ENCODE measurements around the gene ACAP3. TPM values are rescaled to one million over a fixed set of nuclear protein-coding genes. Genes with fewer than 3 reads are reported as not detected.

The ACAP3 gene
- total RNA-seq, 1 donor from 2014 or later, result 26.1 TPM

DNA sequence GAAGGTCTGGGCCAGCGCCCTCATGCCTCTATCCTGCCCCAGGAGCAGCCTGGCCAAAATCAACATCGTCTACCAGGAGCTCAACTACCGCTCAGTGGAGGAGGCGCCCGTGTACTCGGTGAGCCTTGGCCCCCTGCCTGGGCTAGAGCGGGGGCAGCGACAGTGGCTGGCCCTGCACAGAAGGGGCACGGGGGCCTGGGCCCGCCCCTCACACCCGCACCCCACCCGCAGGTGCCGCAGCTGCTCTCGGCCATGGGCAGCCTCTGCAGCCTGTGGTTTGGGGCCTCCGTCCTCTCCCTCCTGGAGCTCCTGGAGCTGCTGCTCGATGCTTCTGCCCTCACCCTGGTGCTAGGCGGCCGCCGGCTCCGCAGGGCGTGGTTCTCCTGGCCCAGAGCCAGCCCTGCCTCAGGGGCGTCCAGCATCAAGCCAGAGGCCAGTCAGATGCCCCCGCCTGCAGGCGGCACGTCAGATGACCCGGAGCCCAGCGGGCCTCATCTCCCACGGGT, 16.7 kb downstream of the ACAP3 start:
- POLR2A ChIA-PET, result interaction anchor here (1.0 to 1.4 kb wide), 6 partner anchors 169 to 307 kb away, joined by 3 to 11 read pairs (median 4); no protein-coding TSS in a partner anchor
- Mint-ChIP-seq H3K4me3 (no peak overlapping the region), H3K4me1 (peaks cover 10% of the 10 kb centered on the region), H3K27ac (no peak overlapping the region), H3K36me3 (ENCODE audit: low read depth) (no peaks in the 10 kb centered on the region), H3K9me3 (no peaks in the 10 kb centered on the region), H3K27me3 (peaks cover 2% of the 10 kb centered on the region)
- CTCF ChIA-PET, result interaction anchor here (0.7 to 3.2 kb wide), 18 partner anchors 12 to 309 kb away, joined by 3 to 71 read pairs (median 4); partner anchors contain the start of gene PERM1
- intact Hi-C loops (cut with micrococcal nuclease), result loop anchor here (1.0 to 5.0 kb wide), 2 partner anchors 84 to 169 kb away; partner anchors contain the start of gene TNFRSF18
- ATAC-seq (ENCODE audit: low read depth) (no peak), DNase-seq (no peak)
- TF ChIP-seq, protein P1, sequence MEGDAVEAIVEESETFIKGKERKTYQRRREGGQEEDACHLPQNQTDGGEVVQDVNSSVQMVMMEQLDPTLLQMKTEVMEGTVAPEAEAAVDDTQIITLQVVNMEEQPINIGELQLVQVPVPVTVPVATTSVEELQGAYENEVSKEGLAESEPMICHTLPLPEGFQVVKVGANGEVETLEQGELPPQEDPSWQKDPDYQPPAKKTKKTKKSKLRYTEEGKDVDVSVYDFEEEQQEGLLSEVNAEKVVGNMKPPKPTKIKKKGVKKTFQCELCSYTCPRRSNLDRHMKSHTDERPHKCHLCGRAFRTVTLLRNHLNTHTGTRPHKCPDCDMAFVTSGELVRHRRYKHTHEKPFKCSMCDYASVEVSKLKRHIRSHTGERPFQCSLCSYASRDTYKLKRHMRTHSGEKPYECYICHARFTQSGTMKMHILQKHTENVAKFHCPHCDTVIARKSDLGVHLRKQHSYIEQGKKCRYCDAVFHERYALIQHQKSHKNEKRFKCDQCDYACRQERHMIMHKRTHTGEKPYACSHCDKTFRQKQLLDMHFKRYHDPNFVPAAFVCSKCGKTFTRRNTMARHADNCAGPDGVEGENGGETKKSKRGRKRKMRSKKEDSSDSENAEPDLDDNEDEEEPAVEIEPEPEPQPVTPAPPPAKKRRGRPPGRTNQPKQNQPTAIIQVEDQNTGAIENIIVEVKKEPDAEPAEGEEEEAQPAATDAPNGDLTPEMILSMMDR (IDR thresholded peaks at IDR 0.05), result no peak

DNA sequence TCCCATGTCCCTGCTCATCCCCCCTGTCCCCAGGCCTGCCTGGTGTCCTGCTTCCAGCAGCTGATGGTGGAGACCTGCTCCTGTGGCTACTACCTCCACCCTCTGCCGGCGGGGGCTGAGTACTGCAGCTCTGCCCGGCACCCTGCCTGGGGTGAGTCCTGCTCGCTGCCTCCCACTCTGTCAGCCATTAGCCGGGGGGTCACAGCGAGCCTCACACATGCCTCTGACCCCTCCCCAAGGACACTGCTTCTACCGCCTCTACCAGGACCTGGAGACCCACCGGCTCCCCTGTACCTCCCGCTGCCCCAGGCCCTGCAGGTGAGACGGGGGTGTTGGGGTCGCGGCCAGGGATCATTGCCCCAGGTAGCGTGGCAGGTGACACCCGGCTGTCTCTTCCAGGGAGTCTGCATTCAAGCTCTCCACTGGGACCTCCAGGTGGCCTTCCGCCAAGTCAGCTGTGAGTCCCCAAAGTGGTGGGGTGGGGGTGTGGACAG, 17.4 kb downstream of the ACAP3 start:
- Mint-ChIP-seq H3K4me1 (peaks cover 10% of the 10 kb centered on the region), H3K27ac (no peak overlapping the region), H3K27me3 (peaks cover 2% of the 10 kb centered on the region), H3K9me3 (no peaks in the 10 kb centered on the region), H3K4me3 (no peak overlapping the region), H3K36me3 (ENCODE audit: low read depth) (no peaks in the 10 kb centered on the region)
- intact Hi-C loops (cut with micrococcal nuclease), result loop anchor here (1.0 to 5.0 kb wide), 2 partner anchors 16 to 83 kb away; partner anchors contain the start of gene TNFRSF18
- DNase-seq (peak; percentile 67), ATAC-seq (ENCODE audit: low read depth) (peak; percentile 83)
- TF ChIP-seq, protein P1 (IDR thresholded peaks at IDR 0.05), result no peak
- POLR2A ChIA-PET, result interaction anchor here (0.6 to 1.3 kb wide), 3 partner anchors 17 to 226 kb away, joined by 3 to 6 read pairs (median 5); partner anchors contain the start of gene UBE2J2
- CTCF ChIA-PET, result interaction anchor here (1.0 to 3.2 kb wide), 5 partner anchors 12 to 308 kb away, joined by 3 to 71 read pairs (median 23); partner anchors contain the start of gene PERM1

DNA sequence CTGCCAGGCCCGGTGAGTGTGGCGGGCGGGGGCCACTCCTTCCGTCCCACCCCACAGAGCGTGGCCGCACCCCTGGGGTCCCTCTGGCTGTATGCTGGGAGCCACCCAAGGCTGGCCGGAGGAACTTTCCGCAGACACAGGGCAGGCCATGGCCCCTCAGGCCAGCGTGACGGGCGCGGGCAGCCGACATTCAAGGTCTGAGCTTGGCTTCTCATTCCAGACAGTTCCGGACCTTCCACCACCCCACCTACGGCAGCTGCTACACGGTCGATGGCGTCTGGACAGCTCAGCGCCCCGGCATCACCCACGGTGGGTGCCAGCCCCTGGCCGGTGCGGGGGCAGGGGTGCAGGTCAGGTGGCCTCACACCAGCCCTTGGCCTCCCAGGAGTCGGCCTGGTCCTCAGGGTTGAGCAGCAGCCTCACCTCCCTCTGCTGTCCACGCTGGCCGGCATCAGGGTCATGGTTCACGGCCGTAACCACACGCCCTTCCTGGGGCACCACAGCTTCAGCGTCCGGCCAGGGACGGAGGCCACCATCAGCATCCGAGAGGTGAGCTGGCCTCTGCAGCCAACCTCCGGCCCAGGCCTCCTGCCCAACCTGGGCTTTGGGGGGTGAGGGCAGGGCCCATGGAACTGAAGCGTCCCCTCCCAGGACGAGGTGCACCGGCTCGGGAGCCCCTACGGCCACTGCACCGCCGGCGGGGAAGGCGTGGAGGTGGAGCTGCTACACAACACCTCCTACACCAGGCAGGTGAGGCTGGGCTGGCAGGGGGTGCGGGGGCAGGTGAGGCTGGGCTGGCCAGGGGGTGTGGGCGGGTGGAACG, 20.2 kb downstream of the ACAP3 start:
- Mint-ChIP-seq H3K4me1 (peaks cover 14% of the 10 kb centered on the region), H3K4me3 (no peak overlapping the region), H3K9me3 (no peaks in the 10 kb centered on the region), H3K36me3 (ENCODE audit: low read depth) (no peaks in the 10 kb centered on the region), H3K27me3 (peaks cover 2% of the 10 kb centered on the region), H3K27ac (no peak overlapping the region)
- ChIA-PET POLR2A (no interaction called here), CTCF (no interaction called here)
- DNase-seq (no peak), ATAC-seq (ENCODE audit: low read depth) (no peak)
- TF ChIP-seq, protein P1 (IDR thresholded peaks at IDR 0.05), result no peak
- intact Hi-C loops (cut with micrococcal nuclease), result no loop called here

DNA sequence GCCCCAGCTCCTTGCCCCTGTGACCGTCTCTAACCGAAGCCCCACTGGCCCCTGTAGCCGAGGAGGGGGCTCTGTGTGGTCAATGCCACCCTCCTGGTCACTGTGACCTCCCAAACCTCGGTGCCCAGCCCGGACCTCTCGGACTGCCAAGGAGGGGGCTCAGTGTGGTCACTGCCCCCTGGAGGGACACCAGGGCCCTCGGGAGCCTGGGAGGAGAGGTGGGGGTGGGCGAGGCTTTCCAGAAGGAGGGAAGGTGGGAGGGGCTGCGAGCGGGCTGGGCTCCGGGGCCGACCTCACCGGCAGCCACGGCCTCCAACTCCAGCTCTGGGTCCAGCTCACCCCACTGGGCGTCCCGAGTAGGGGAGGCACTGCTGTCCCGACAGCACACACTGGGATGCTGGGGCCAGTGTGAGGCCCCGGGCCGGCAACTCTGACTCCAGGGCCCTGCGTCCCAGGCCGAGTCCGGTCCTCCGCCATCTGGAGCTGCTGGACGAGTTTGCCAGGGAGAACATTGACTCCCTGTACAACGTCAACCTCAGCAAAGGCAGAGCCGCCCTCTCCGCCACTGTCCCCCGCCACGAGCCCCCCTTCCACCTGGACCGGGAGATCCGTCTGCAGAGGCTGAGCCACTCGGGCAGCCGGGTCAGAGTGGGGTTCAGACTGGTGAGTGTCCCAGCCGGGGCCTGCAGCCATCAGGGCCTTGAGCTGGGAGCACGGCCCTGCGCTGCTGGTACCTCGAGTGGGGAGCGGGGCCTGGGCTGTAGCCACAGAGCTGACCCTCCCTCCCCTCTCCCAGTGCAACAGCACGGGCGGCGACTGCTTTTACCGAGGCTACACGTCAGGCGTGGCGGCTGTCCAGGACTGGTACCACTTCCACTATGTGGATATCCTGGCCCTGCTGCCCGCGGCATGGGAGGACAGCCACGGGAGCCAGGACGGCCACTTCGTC, 21.1 kb downstream of the ACAP3 start:
- ChIA-PET POLR2A (no interaction called here), CTCF (no interaction called here)
- Mint-ChIP-seq H3K27ac (no peak overlapping the region), H3K27me3 (peaks cover 2% of the 10 kb centered on the region), H3K4me1 (peaks cover 9% of the 10 kb centered on the region), H3K9me3 (no peaks in the 10 kb centered on the region), H3K4me3 (no peak overlapping the region), H3K36me3 (ENCODE audit: low read depth) (no peaks in the 10 kb centered on the region)
- DNase-seq (no peak), ATAC-seq (ENCODE audit: low read depth) (no peak)
- TF ChIP-seq, protein P1 (IDR thresholded peaks at IDR 0.05), result no peak
- intact Hi-C loops (cut with micrococcal nuclease), result no loop called here

Measured in activated B cell treated with CpG ODN at 0.5 μM for 24 hours (primary cell).